Neural crest cell (in vitro differentiated cells): ENCODE measurements around the gene EXD3. TPM values are rescaled to one million over a fixed set of nuclear protein-coding genes. Genes with fewer than 3 reads are reported as not detected.

Experiments used
- DNase-seq: peaks from one replicate; pipeline ENCODE4 v3.0.0; 2021; ENCODE audit warnings: low read depth, mixed read lengths, low spot score
- H3K27ac Mint-ChIP-seq: one replicate; pipeline ENCODE4 v1.8.0; 2021; ENCODE audit warnings: mild to moderate bottlenecking, mixed read lengths; ENCODE audit not compliant: unreplicated experiment
- H3K27me3 Mint-ChIP-seq: 2 replicates; pipeline ENCODE4 v1.8.0; 2021; ENCODE audit warnings: low read depth, mild to moderate bottlenecking, mixed read lengths
- H3K36me3 Mint-ChIP-seq: 2 replicates; pipeline ENCODE4 v1.8.0; 2021; ENCODE audit warnings: low read depth, mild to moderate bottlenecking, mixed read lengths
- H3K4me1 Mint-ChIP-seq: 2 replicates; pipeline ENCODE4 v1.8.0; 2021; ENCODE audit warnings: mixed read lengths
- H3K4me3 Mint-ChIP-seq: one replicate; pipeline ENCODE4 v1.8.0; 2021; ENCODE audit warnings: mild to moderate bottlenecking, mixed read lengths
- H3K9me3 Mint-ChIP-seq: 2 replicates; pipeline ENCODE4 v1.8.0; 2021; ENCODE audit warnings: mixed read lengths
- CTCF ChIP-seq: fragments of 200-600 bp; sonication (generic); conservative IDR thresholded peaks from 2 replicates; pipeline ENCODE4 v1.5.0; 2021; ENCODE audit warnings: antibody characterized with exemption, mild to moderate bottlenecking
- total RNA-seq: library from RNA; stranded (reverse); gene quantifications from 2 replicates; pipeline ENCODE4 v1.2.1, GENCODE V29; 2021

EXD3 gene
- total RNA-seq, 1 donor from 2014 or later, result 15.1 TPM

- TF ChIP-seq CTCF, result no peak
- DNase-seq, result peak; percentile 36
- Mint-ChIP-seq H3K27me3 (no peaks in the 10 kb centered on the region), H3K4me1 (peaks cover 26% of the 10 kb centered on the region), H3K27ac (peak overlapping the region; percentile 99), H3K9me3 (no peaks in the 10 kb centered on the region), H3K36me3 (peaks cover 5% of the 10 kb centered on the region), H3K4me3 (peak overlapping the region; percentile 77)
Observed at GRCh38 chr9:137369911-137370764, 52.8 kb downstream of the EXD3 start.

- TF ChIP-seq CTCF, result no peak
- H3K9me3 Mint-ChIP-seq, result no peaks in the 10 kb centered on the region
- H3K4me3 Mint-ChIP-seq, result no peak overlapping the region
- DNase-seq, result no peak
- no peaks in the 10 kb centered on the region for H3K27me3 Mint-ChIP-seq
- H3K4me1 Mint-ChIP-seq, result peaks cover 26% of the 10 kb centered on the region
- H3K27ac Mint-ChIP-seq, result no peak overlapping the region
- peaks cover 5% of the 10 kb centered on the region for H3K36me3 Mint-ChIP-seq
Observed at GRCh38 chr9:137369061-137369787, 53.7 kb downstream of the EXD3 start.

- no peak for DNase-seq
- peaks cover 6% of the 10 kb centered on the region for H3K36me3 Mint-ChIP-seq
- no peak for TF ChIP-seq CTCF
- H3K27me3 Mint-ChIP-seq, result no peaks in the 10 kb centered on the region
- no peak overlapping the region for H3K27ac Mint-ChIP-seq
- no peaks in the 10 kb centered on the region for H3K9me3 Mint-ChIP-seq
- peaks cover 22% of the 10 kb centered on the region for H3K4me1 Mint-ChIP-seq
- no peak overlapping the region for H3K4me3 Mint-ChIP-seq
Observed at GRCh38 chr9:137368431-137369035, 54.4 kb downstream of the EXD3 start.

- Mint-ChIP-seq H3K4me1 (peaks cover 21% of the 10 kb centered on the region), H3K4me3 (no peak overlapping the region), H3K27me3 (no peaks in the 10 kb centered on the region), H3K36me3 (peaks cover 6% of the 10 kb centered on the region), H3K9me3 (no peaks in the 10 kb centered on the region), H3K27ac (peak overlapping the region; percentile 43)
- TF ChIP-seq CTCF, result no peak
- no peak for DNase-seq
Observed at GRCh38 chr9:137367506-137368430, 55.2 kb downstream of the EXD3 start.
